WTC11 (cell line): Measurements from ENCODE around the gene ATF5.
"Not testable (repeated sequence)": the region's sequence is repeated elsewhere in the genome, so short reads cannot be mapped to it uniquely, and the experiment has no call there.

Experiments
- AFF4 ChIP-seq: sonication (generic); formaldehyde crosslinking; IDR thresholded peaks from 2 replicates; pipeline ENCODE4 v1.8.1; 2023; ENCODE audit warnings: mild to moderate bottlenecking, missing genetic modification reagents, borderline replicate concordance
- CTCF ChIP-seq: fragments of 200-600 bp; IDR thresholded peaks from 2 replicates; pipeline ENCODE4 v1.8.0; 2022; ENCODE audit warnings: antibody characterized with exemption
- JUN ChIP-seq: sonication (generic); formaldehyde crosslinking; IDR thresholded peaks from 2 replicates; pipeline ENCODE4 v1.8.0; 2023; ENCODE audit warnings: mild to moderate bottlenecking, missing genetic modification reagents

GRCh38 chr19:49958596-49958995 lies 29.6 kb downstream of the ATF5 start:
- not testable (repeated sequence) for TF ChIP-seq AFF4 (CRISPR knock-in tag); CTCF; JUN (CRISPR knock-in tag)
